Testis (tissue), 3 donors: ENCODE results near the gene JRKL. TPM values are rescaled to one million over a fixed set of nuclear protein-coding genes. Genes with fewer than 3 reads are reported as not detected.

Experiments
- DNase-seq: peaks from one replicate; pipeline ENCODE4 v3.0.0-alpha.2; 2019
- H3K27ac ChIP-seq, 2 donors: fragments of 200-600 bp; sonication (generic); one replicate each; pipeline ENCODE4 v1.5.1; 2019
- H3K27me3 ChIP-seq: fragments of 200-600 bp; sonication (generic); one replicate; pipeline ENCODE4 v1.5.1; 2019
- H3K36me3 ChIP-seq: fragments of 200-600 bp; sonication (generic); one replicate; pipeline ENCODE4 v1.5.1; 2017; ENCODE audit warnings: low read depth; ENCODE audit errors: missing control alignments
- H3K4me1 ChIP-seq: fragments of 200-600 bp; sonication (generic); one replicate; pipeline ENCODE4 v1.5.1; 2019
- H3K4me3 ChIP-seq, 2 donors: fragments of 200-600 bp; sonication (generic); one replicate each; pipeline ENCODE4 v1.5.1; 2017 to 2019
- H3K9me3 ChIP-seq: fragments of 200-600 bp; sonication (generic); one replicate; pipeline ENCODE4 v1.5.1; 2017
- CTCF ChIP-seq, 3 experiments: fragments of 450-650 bp in 2 of 3; fragments of 200-600 bp in 1 of 3; sonication (generic) in 1 of 3; IDR thresholded peaks; one replicate each; pipeline ENCODE4 v1.5.1; 2016 to 2019; ENCODE audit warnings: antibody characterized with exemption in 3 of 3, mild to moderate bottlenecking in 2 of 3, moderate library complexity in 1 of 3
- POLR2A ChIP-seq: fragments of 450-650 bp; IDR thresholded peaks from one replicate; pipeline ENCODE4 v1.6.1; 2017; ENCODE audit warnings: antibody characterized with exemption, mild to moderate bottlenecking, moderate library complexity
- WGBS, 2 donors: methylation state at CpG; one replicate each; pipeline ENCODE4 v1.1.5; 2018; 5-methylcytosine and 5-hydroxymethylcytosine counted together
- intact Hi-C: fragments of 100-400 bp; cut with DNase I; formaldehyde crosslinking; loops from one replicate; pipeline ENCODE4 v1.15.1; 2023; ENCODE audit warnings: low total_unique reads
- polyA plus RNA-seq: library from polyadenylated mRNA; stranded (reverse); fragments of 350-450 nt; fragmentation: Illumina TruSeq; extraction: RNeasy Lipid Tissue Mini Kit (QIAGEN cat#74804); gene quantifications from one replicate; pipeline ENCODE4 v1.2.3, GENCODE V29; 2014; ENCODE audit warnings: low read depth, low replicate concordance; ENCODE audit not compliant: insufficient read depth
- total RNA-seq, 2 donors: library from RNA; depleted of rRNA; stranded (reverse); fragments of >200 nt; gene quantifications; one replicate each; pipeline ENCODE4 v1.2.3, GENCODE V29; 2016

Gene JRKL
- total and polyA plus RNA-seq, 3 donors from 2014 or later = 6.9 to 9.7 (median 9.1) TPM

GRCh38 chr11:96391698-96392307, 2.0 kb downstream of the JRKL start:
- no peak for TF ChIP-seq POLR2A
- no peak for TF ChIP-seq CTCF (IDR thresholded peaks at IDR 0.05)
- Histone ChIP-seq H3K9me3 (no peaks in the 10 kb centered on the region), H3K36me3 (no peaks in the 10 kb centered on the region), H3K4me1 (peaks cover 10% of the 10 kb centered on the region), H3K27me3 (no peaks in the 10 kb centered on the region), H3K27ac (no peak overlapping the region), H3K4me3 (no peak overlapping the region)
- intact Hi-C loops = no loop called here
- no peak for DNase-seq
- 84 to 89% methylated on average over 3 of the region's 3 CpGs for WGBS, 2 donors

GRCh38 chr11:96393753-96394348, 4.0 kb downstream of the JRKL start:
- intact Hi-C loops = no loop called here
- WGBS, 2 donors = 42 to 46% methylated on average over 1 of the region's 1 CpG
- H3K27ac ChIP-seq = no peak overlapping the region
- H3K36me3 ChIP-seq = no peaks in the 10 kb centered on the region
- H3K4me1 ChIP-seq = peaks cover 8% of the 10 kb centered on the region
- no peaks in the 10 kb centered on the region for H3K27me3 ChIP-seq
- no peak for DNase-seq
- H3K9me3 ChIP-seq = no peaks in the 10 kb centered on the region
- TF ChIP-seq POLR2A = no peak
- TF ChIP-seq CTCF (IDR thresholded peaks at IDR 0.05) = peak; percentile 45 to 63 (median 56)
- no peak overlapping the region for H3K4me3 ChIP-seq

- Histone ChIP-seq H3K4me1 (peaks cover 5% of the 10 kb centered on the region), H3K27ac (no peak overlapping the region), H3K9me3 (no peaks in the 10 kb centered on the region), H3K36me3 (no peaks in the 10 kb centered on the region), H3K4me3 (no peak overlapping the region), H3K27me3 (no peaks in the 10 kb centered on the region)
- intact Hi-C loops = no loop called here
- TF ChIP-seq POLR2A = no peak
- TF ChIP-seq CTCF (IDR thresholded peaks at IDR 0.05) = no peak
- no peak for DNase-seq
Measured at GRCh38 chr11:96394773-96395172, 5.0 kb downstream of the JRKL start.

GRCh38 chr11:96396637-96397036, 6.8 kb downstream of the JRKL start:
- WGBS, 2 donors = 74 to 75% methylated on average over 4 of the region's 4 CpGs
- Histone ChIP-seq H3K9me3 (no peaks in the 10 kb centered on the region), H3K4me3 (no peak overlapping the region), H3K27ac (no peak overlapping the region), H3K4me1 (no peaks in the 10 kb centered on the region), H3K36me3 (no peaks in the 10 kb centered on the region), H3K27me3 (no peaks in the 10 kb centered on the region)
- DNase-seq = no peak
- intact Hi-C loops = no loop called here
- TF ChIP-seq POLR2A (no peak), CTCF (IDR thresholded peaks at IDR 0.05) (no peak)

- 88 to 95% methylated on average over 3 of the region's 3 CpGs for WGBS, 2 donors
- no peaks in the 10 kb centered on the region for H3K4me1 ChIP-seq
- H3K27ac ChIP-seq = no peak overlapping the region
- no peak for DNase-seq
- no peaks in the 10 kb centered on the region for H3K9me3 ChIP-seq
- intact Hi-C loops = no loop called here
- TF ChIP-seq CTCF (IDR thresholded peaks at IDR 0.05) = no peak
- no peak for TF ChIP-seq POLR2A
- H3K36me3 ChIP-seq = no peaks in the 10 kb centered on the region
- no peak overlapping the region for H3K4me3 ChIP-seq
- no peaks in the 10 kb centered on the region for H3K27me3 ChIP-seq
Measured at GRCh38 chr11:96397863-96398262, 8.1 kb downstream of the JRKL start.
